Mucosa of descending colon (tissue), 3 donors: ENCODE data around the gene CIAO2A. TPM values are rescaled to one million over a fixed set of nuclear protein-coding genes. Genes with fewer than 3 reads are reported as not detected.
"Not testable (repeated sequence)": the region's sequence is repeated elsewhere in the genome, so short reads cannot be mapped to it uniquely, and the experiment has no call there.

Source experiments
- ATAC-seq: fragments of 200-7000 bp; cut with Tn5 transposase; one replicate; pipeline ENCODE4 v1.9.1; 2020; ENCODE audit warnings: mild to moderate bottlenecking, moderate library complexity
- DNase-seq, 3 donors: peaks; one replicate each; pipeline ENCODE4 v3.0.0-alpha.2; 2020
- H3K36me3 ChIP-seq: fragments of 200-600 bp; one replicate; pipeline ENCODE4 v1.8.0; 2021; ENCODE audit warnings: low read depth, mild to moderate bottlenecking
- H3K4me1 ChIP-seq: fragments of 200-600 bp; one replicate; pipeline ENCODE4 v1.8.0; 2021; ENCODE audit warnings: low read depth, mild to moderate bottlenecking
- H3K4me3 ChIP-seq: fragments of 200-600 bp; one replicate; pipeline ENCODE4 v1.8.0; 2021; ENCODE audit warnings: mild to moderate bottlenecking
- H3K9me3 ChIP-seq: fragments of 200-600 bp; one replicate; pipeline ENCODE4 v1.8.0; 2021; ENCODE audit warnings: mild to moderate bottlenecking
- intact Hi-C, 2 donors: fragments of 100-400 bp; cut with DNase I in 1 of 2; cut with micrococcal nuclease in 1 of 2; formaldehyde crosslinking; loops; one replicate each; pipeline versions ENCODE4 v1.11.0 to v1.11.1; 2022; cut with DNase I, micrococcal nuclease
- total RNA-seq, 3 donors: library from RNA; stranded (reverse); fragmentation: NEBNext Ultra II Directional in 2 of 3; extraction: Animal tissue kit (Norgen Biotek cat#: 25700) in 2 of 3; gene quantifications; one replicate each; pipeline versions ENCODE4 v1.2.1 to v1.2.4, GENCODE V29; 2021 to 2023
- TF ChIP-seq, protein P1 (sequence below): fragments of 200-600 bp; IDR thresholded peaks from one replicate; pipeline ENCODE4 v1.8.0; 2022; ENCODE audit warnings: antibody characterized with exemption, mild to moderate bottlenecking
- donor health status: DM: no; HTN: no; CAD: no; lungs with moderate emphysema.
- donor health status: DM: no; HTN: no; CAD: no.
- donor health status: DM: no; HTN: yes; CAD: no.

Gene CIAO2A
- total RNA-seq, 3 donors from 2014 or later: 49.7 to 94.5 (median 78.9) TPM

DNA sequence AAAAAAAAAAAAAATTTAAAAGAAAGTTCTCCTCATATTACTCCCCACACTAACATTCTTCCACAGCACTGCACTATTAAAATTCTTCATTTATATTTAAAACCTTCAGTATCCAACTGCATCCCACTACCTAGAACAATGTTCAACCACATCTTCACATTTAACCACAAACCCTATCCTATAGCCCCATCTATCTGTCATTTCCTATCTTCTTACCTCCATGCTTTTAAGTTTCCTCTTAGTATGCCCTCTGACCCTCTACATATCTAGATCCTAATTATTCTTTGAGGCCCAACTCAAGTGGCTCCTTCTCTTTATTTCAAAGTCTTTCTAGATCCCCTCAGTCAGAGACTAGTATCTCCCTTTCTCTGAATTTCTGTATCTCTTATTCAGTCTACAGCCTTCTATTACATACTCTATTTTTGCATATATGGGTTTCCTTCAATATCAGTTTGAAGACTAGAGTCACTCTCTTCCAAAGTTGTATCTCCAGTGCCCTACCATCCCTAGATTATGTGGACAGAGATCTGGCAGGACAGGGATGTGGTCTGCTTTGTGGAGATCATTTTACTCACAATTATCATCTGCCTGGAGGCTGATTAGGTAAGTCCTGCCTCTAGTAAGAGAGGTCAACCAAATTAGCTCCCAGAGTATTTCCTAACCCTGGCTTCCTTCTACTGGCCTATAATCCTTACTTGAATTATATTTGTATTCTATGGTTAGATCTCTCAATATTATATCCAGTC is 1.4 kb downstream of the CIAO2A start:
- intact Hi-C loops: no loop called here
- Histone ChIP-seq H3K4me1 (peaks cover 26% of the 10 kb centered on the region), H3K9me3 (no peaks in the 10 kb centered on the region), H3K4me3 (no peak overlapping the region), H3K36me3 (no peaks in the 10 kb centered on the region)
- ATAC-seq: no peak
- TF ChIP-seq, protein P1, sequence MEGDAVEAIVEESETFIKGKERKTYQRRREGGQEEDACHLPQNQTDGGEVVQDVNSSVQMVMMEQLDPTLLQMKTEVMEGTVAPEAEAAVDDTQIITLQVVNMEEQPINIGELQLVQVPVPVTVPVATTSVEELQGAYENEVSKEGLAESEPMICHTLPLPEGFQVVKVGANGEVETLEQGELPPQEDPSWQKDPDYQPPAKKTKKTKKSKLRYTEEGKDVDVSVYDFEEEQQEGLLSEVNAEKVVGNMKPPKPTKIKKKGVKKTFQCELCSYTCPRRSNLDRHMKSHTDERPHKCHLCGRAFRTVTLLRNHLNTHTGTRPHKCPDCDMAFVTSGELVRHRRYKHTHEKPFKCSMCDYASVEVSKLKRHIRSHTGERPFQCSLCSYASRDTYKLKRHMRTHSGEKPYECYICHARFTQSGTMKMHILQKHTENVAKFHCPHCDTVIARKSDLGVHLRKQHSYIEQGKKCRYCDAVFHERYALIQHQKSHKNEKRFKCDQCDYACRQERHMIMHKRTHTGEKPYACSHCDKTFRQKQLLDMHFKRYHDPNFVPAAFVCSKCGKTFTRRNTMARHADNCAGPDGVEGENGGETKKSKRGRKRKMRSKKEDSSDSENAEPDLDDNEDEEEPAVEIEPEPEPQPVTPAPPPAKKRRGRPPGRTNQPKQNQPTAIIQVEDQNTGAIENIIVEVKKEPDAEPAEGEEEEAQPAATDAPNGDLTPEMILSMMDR: no peak
- no peak for DNase-seq

DNA sequence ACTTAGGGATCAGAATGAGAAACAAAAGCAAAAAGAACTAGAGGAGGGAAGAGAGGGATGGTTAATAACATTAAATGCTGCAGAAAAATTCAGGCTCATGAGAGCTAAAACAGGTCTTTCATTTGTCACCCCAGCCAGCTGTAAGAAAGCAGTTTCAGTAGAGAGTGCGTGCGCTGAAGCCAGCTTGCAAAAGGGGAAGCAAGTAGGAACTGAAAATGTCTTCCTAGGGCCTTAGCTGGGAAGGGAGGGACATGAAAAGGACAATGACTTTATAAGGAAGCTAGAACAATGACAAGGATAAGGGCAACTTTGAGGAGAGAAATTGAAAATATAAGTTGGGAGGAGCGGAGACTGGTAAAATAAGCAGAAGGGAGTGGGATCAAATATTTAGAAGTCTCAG is 3.1 kb downstream of the CIAO2A start:
- Histone ChIP-seq H3K9me3 (no peaks in the 10 kb centered on the region), H3K4me3 (no peak overlapping the region), H3K36me3 (no peaks in the 10 kb centered on the region), H3K4me1 (peaks cover 18% of the 10 kb centered on the region)
- TF ChIP-seq, protein P1: no peak
- DNase-seq: peak in 1 of 3 donors; percentile 33
- ATAC-seq: no peak
- intact Hi-C loops: no loop called here

DNA sequence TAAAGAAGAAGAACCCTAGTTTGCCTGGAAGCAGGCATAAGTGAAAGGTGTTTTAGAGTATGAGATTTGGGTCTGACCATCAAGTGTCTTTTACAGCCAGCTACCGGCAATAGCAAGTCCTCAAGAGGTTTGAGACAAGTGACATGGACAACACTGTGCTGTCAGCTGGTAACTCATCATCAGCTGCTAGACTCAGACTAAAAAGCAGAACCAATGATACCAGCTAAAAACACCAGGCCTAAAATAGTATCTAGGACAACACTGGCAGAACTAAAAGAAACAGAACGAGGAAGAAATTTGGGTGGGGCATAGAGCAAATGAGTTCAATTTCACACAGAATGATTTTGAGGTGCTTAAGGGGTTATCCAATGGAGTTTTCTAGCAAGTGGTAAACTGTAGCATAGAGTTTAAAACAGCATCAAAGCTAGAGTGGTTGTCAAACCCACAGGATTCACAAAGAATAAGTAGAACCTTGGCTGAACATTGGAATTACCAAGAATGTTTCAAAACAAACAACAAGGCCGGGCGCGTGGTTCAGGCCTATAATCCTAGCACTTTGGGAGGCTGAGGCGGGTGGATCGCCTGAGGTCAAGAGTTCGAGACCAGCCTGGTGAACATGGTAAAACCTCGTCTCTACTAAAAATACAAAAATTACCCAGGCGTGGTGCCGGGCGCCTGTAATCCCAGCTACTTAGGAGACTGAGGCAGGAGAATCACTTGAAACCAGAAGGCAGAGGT is 3.9 kb downstream of the CIAO2A start:
- no peak for ATAC-seq

DNA sequence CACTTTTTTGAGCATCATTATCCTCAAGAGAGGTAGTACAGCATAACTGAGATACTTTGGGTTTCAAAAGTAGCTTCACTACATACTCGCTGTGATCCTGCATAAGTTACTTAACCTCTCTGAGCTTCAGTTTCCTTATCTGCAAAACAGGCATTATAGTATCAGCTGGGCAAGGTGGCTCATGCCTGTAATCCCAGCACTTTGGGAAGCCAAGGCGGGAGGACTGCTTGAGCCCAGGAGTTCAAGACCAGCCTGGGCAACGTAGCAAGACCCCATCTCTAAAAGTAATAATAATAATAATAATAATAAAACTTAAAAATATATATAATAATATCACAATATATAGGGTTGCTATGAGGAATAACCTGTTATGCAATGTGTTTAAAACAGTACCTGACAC is 10.9 kb downstream of the CIAO2A start:
- intact Hi-C loops: no loop called here
- ATAC-seq (no peak), DNase-seq (no peak)
- TF ChIP-seq, protein P1: no peak
- Histone ChIP-seq H3K4me3 (no peak overlapping the region), H3K36me3 (no peaks in the 10 kb centered on the region), H3K9me3 (no peaks in the 10 kb centered on the region), H3K4me1 (no peaks in the 10 kb centered on the region)

More for the DNA sequence above, 3.9 kb downstream of the CIAO2A start:
- Histone ChIP-seq H3K4me3 (no peak overlapping the region), H3K9me3 (no peaks in the 10 kb centered on the region), H3K36me3 (no peaks in the 10 kb centered on the region), H3K4me1 (peaks cover 11% of the 10 kb centered on the region)
- intact Hi-C loops: no loop called here
- DNase-seq: no peak
- TF ChIP-seq, protein P1: no peak

DNA sequence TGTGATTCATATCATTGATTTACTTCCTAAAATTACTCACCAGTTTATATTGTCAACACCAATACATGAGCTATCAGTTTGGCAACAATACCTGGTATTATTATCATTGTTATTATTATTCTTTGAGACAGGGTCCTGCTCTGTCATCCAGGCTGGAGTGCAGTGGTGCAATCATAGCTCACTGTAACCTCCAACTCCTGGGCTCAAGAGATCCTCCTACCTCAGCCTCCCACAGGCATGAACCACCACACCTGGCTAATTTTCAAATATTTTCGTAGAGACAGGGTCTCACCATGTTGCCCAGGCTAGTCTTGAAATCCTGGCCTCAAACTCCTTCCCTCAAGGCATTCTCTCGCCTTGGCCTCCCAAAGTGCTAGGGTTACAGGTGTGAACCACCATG is 20.1 kb downstream of the CIAO2A start:
- DNase-seq, H3K9me3 ChIP-seq, H3K36me3 ChIP-seq, ATAC-seq, intact Hi-C loops, H3K4me3 ChIP-seq: not testable (repeated sequence)
- H3K4me1 ChIP-seq: peaks cover 11% of the 10 kb centered on the region

DNA sequence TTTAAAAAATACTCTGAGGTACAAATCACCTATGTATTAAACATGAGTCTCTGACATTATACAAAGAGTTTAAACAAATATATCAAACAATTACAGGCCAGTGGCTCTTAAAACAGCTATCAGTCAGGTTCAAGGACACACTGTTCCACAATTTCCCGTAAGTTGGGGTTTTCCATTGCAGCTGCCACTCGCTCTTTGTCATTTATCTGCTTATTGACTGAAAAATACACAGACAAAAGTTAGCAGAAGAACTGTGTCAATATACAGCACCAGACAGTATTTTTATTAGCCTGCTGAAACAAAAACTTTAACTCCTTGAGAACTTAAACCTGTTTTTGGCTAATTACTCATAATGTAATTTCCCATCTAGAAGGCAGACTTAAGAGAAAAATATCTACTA is 20.8 kb downstream of the CIAO2A start:
- ATAC-seq (peak; percentile 15), DNase-seq (no peak)

More for the DNA sequence above, 20.8 kb downstream of the CIAO2A start:
- H3K4me3 ChIP-seq: no peak overlapping the region
- peaks cover 11% of the 10 kb centered on the region for H3K4me1 ChIP-seq
- intact Hi-C loops: no loop called here
- H3K36me3 ChIP-seq: no peaks in the 10 kb centered on the region
- H3K9me3 ChIP-seq: no peaks in the 10 kb centered on the region
- TF ChIP-seq, protein P1: no peak
